ENCODE results near the gene MAEA. TPM values are rescaled to one million over a fixed set of nuclear protein-coding genes. Genes with fewer than 3 reads are reported as not detected.

The MAEA gene
- total RNA-seq, 1 donor from 2014 or later = 65.8 TPM

DNA sequence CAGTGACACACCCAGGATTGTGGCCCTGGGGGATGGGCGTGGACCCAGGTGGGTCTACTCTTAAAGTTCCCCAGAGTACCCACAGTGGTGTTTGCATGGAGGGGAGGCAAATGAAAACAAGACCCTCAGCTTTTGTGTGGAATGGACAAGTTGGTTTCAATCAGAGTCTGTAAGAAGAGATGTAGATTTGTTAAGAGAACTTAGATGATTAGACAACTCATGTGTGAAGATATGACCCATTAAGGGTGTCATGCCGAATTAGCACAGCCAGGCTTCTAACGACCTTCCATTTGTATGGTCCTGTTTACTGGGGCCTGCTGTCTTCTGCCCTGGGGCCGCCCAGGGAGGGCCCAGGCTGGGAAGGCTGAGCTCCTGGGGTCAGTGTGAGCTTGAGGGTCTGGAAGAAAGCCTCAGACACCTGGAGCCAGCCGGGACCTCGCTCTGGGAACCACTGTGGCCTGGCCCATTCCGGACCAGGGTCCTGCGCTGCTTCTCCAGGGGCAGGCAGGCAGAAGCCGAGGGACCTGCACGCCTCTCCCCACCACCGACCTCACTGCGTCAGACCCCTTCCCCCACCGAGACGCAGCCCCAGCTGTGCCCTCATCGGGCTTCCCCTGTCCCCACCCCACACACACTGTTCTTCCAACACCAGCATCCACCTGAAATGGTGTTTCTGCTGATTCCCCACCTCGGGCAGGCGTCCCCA lies 77.7 kb downstream of the MAEA start:
- Histone ChIP-seq H3K4me1 (peaks cover 13% of the 10 kb centered on the region), H3K9me3 (no peaks in the 10 kb centered on the region), H3K36me3 (peaks cover 54% of the 10 kb centered on the region), H3K27me3 (ENCODE audit: low read depth) (no peaks in the 10 kb centered on the region), H3K4me3 (no peak overlapping the region), H3K27ac (no peak overlapping the region)
- intact Hi-C loops (cut with DNase I) = no loop called here
- no peak for ATAC-seq
- peak; percentile 26 for DNase-seq
- TF ChIP-seq, protein P1, sequence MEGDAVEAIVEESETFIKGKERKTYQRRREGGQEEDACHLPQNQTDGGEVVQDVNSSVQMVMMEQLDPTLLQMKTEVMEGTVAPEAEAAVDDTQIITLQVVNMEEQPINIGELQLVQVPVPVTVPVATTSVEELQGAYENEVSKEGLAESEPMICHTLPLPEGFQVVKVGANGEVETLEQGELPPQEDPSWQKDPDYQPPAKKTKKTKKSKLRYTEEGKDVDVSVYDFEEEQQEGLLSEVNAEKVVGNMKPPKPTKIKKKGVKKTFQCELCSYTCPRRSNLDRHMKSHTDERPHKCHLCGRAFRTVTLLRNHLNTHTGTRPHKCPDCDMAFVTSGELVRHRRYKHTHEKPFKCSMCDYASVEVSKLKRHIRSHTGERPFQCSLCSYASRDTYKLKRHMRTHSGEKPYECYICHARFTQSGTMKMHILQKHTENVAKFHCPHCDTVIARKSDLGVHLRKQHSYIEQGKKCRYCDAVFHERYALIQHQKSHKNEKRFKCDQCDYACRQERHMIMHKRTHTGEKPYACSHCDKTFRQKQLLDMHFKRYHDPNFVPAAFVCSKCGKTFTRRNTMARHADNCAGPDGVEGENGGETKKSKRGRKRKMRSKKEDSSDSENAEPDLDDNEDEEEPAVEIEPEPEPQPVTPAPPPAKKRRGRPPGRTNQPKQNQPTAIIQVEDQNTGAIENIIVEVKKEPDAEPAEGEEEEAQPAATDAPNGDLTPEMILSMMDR (IDR thresholded peaks at IDR 0.05) = no peak

DNA sequence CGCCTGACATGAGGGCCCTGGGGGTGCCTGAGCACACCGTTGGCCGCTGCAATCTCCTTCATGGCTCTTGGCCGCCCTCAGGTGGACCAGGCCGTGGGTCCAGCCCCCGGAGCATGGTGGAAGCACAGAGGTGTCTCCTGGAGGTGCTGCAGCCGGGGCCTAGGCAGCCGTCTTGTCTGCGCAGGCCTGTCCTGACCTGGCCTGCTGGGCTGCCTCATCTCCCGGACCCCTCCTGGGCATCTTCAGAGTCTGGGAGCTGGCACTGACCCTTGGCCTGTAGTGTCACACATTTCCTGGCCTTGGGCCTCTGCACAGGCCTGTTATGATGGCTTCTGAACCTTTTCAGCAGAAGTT lies 78.2 kb downstream of the MAEA start:
- Histone ChIP-seq H3K36me3 (peaks cover 50% of the 10 kb centered on the region), H3K4me3 (no peak overlapping the region), H3K9me3 (no peaks in the 10 kb centered on the region), H3K27me3 (ENCODE audit: low read depth) (no peaks in the 10 kb centered on the region), H3K27ac (no peak overlapping the region), H3K4me1 (peaks cover 13% of the 10 kb centered on the region)
- DNase-seq (peak; percentile 25), ATAC-seq (no peak)
- TF ChIP-seq, protein P1 (IDR thresholded peaks at IDR 0.05) = no peak
- intact Hi-C loops (cut with DNase I) = no loop called here

DNA sequence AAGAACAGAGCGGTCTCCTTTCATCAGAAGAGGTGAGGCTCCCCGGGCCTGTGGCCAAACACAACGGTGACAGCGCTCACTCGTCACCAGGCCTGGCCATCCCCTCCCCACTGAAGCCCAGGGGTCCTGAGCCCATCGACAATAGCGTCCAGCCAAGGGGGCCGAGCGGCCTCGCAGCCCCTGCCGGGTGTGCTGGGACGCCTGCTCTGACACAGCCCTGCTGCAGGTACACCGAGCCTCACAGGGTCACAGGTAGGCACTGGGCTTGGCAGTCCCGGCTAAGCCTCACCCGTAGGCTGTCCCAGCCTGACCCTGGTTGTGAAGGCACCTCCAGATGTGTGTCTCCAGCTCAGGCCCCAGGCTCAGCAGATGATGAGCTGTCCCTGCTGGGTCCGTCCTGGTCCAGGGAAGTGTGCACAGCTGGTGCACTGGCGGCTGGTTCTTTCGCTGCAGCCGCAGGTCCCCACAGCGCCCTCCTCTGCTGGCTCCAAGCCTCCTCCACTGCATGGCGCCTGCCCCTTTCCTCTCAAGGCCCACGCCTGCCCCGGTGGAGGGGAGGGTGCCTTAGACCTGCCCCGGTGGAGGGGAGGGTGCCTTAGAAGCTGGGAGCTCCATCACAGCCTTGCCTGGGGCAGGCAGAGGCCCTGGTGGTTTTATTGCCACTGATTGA lies 78.9 kb downstream of the MAEA start:
- Histone ChIP-seq H3K27me3 (ENCODE audit: low read depth) (no peaks in the 10 kb centered on the region), H3K4me3 (no peak overlapping the region), H3K9me3 (no peaks in the 10 kb centered on the region), H3K4me1 (peaks cover 13% of the 10 kb centered on the region), H3K27ac (no peak overlapping the region), H3K36me3 (peaks cover 50% of the 10 kb centered on the region)
- DNase-seq = peak; percentile 41
- TF ChIP-seq, protein P1 (IDR thresholded peaks at IDR 0.05) = no peak
- no peak for ATAC-seq
- intact Hi-C loops (cut with DNase I) = no loop called here

DNA sequence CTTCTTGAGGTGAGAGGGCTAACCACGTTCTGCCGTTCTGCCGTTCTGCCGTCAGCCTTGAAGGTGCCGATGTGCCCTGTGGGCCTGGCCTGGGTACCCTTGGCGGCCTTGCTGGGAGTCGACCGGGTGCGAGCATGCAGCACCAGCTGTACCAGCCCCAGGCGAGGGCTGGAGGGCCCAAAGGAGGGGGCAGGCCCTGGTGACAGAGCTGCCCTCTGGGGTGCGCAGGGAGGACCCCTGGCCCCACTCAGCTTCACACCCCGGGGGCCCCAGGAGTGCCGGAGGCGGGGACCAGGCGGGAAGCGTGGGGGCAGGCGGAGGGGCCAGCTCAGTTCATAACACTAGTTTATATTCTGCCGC lies 79.4 kb downstream of the MAEA start:
- Histone ChIP-seq H3K27ac (no peak overlapping the region), H3K27me3 (ENCODE audit: low read depth) (no peaks in the 10 kb centered on the region), H3K4me1 (peaks cover 13% of the 10 kb centered on the region), H3K9me3 (no peaks in the 10 kb centered on the region), H3K36me3 (peaks cover 55% of the 10 kb centered on the region), H3K4me3 (no peak overlapping the region)
- intact Hi-C loops (cut with DNase I) = no loop called here
- TF ChIP-seq, protein P1 (IDR thresholded peaks at IDR 0.05) = no peak
- DNase-seq = peak; percentile 34
- no peak for ATAC-seq

DNA sequence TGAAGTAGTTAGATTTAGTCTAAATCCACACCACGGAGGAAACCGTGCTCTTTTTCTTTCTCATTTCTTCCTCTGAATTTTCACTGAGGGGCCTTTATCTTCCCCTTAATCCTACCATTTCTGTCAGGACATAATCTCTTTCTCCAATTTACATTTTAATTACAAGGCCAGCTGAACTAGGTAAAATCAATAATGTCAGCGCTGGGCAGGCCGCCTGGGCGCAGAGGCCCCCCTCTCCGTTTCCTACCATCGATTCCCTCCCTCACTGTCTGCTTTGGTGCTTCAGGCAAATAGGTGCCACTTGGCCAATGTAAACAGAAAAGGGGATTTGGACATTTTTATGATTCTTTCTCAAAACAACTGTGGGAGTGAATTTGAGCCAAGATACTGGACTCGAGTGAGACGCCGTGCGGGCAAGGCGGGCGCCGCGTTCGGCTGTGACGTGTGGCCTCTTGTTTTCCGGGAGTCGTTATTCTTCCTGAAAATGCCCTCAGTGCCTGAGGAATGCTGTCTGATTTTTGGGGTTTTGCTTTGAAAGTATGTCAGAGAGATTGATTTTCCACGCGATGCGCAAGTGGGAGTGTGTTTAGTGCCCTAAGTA lies 79.9 kb downstream of the MAEA start:
- DNase-seq (peak; percentile 8), ATAC-seq (no peak)
- no peaks in the 10 kb centered on the region for H3K27me3 ChIP-seq (ENCODE audit: low read depth)
- intact Hi-C loops (cut with DNase I) = no loop called here
- no peak overlapping the region for H3K4me3 ChIP-seq
- no peaks in the 10 kb centered on the region for H3K9me3 ChIP-seq
- TF ChIP-seq, protein P1 (IDR thresholded peaks at IDR 0.05) = no peak
- no peak overlapping the region for H3K27ac ChIP-seq
- peaks cover 13% of the 10 kb centered on the region for H3K4me1 ChIP-seq
- H3K36me3 ChIP-seq = peaks cover 59% of the 10 kb centered on the region
